Esophagus (tissue), 2 donors: Measurements from ENCODE around the gene ATP6V1C2. TPM values are rescaled to one million over a fixed set of nuclear protein-coding genes. Genes with fewer than 3 reads are reported as not detected.

Experiments
- H3K27ac ChIP-seq, 2 donors: one replicate each; pipeline ENCODE4 v1.5.1; 2013; ENCODE audit warnings: low read depth in 2 of 2, mild to moderate bottlenecking in 2 of 2, inconsistent platforms in 1 of 2, low read length in 1 of 2, moderate library complexity in 1 of 2
- H3K27me3 ChIP-seq, 2 donors: one replicate each; pipeline ENCODE4 v1.6.1; 2013; ENCODE audit warnings: low read length in 2 of 2, control low read depth in 1 of 2, mild to moderate bottlenecking in 1 of 2; ENCODE audit not compliant: insufficient read depth in 2 of 2, control insufficient read depth in 1 of 2
- H3K36me3 ChIP-seq, 2 donors: one replicate each; pipeline ENCODE4 v1.6.1; 2013; ENCODE audit warnings: low read length in 1 of 2; ENCODE audit not compliant: control insufficient read depth in 2 of 2, insufficient read depth in 2 of 2
- H3K4me1 ChIP-seq, 2 donors: one replicate each; pipeline ENCODE4 v1.6.1; 2013; ENCODE audit warnings: low read length in 1 of 2; ENCODE audit not compliant: control insufficient read depth in 2 of 2, insufficient read depth in 2 of 2
- H3K4me3 ChIP-seq, 2 donors: one replicate each; pipeline ENCODE4 v1.5.1; 2013; ENCODE audit warnings: low read length in 2 of 2, mild to moderate bottlenecking in 2 of 2, low read depth in 1 of 2, moderate library complexity in 1 of 2
- H3K9me3 ChIP-seq, 2 donors: one replicate each; pipeline ENCODE4 v1.6.1; 2013; ENCODE audit warnings: mild to moderate bottlenecking in 2 of 2, low read depth in 1 of 2, low read length in 1 of 2, moderate library complexity in 1 of 2; ENCODE audit not compliant: control insufficient read depth in 2 of 2, insufficient read depth in 1 of 2
- WGBS, 2 donors: extraction: QIAGEN DNeasy Blood & Tissue Kit; methylation state at CpG; one replicate each; pipeline ENCODE4 v1.1.7; 2013; 5-methylcytosine and 5-hydroxymethylcytosine counted together
- polyA plus RNA-seq, 2 donors: library from polyadenylated mRNA; stranded (reverse); fragments of 200-250 nt; gene quantifications; one replicate each; pipeline ENCODE4 v1.2.3, GENCODE V29; 2013
- donor health status: healthy with polysubstance abuse.
- donor health status: Bipolar disorder and iron deficiency.

The ATP6V1C2 gene
- polyA plus RNA-seq, 2 donors = 16.8 to 55.0 TPM

DNA sequence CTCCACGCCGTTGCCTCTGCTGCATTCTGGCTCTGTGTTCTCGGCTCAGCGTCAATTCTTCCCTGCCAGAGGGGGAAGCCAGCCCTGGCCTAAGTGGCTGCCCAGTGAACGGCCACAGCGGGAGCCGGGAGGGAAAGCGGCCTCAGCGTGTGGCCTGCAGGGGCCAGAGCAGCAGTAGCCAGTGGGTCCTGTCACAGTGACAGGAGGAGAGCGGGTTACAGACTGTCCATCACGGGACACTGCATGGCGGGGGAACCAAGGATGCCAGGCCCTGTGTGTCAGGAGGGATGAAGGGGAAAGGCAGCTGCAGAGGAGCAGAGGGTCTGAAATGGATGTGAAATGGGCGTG is 51.4 kb downstream of the ATP6V1C2 start:
- 84 to 87% methylated on average over 13 of the region's 13 CpGs for WGBS, 2 donors

DNA sequence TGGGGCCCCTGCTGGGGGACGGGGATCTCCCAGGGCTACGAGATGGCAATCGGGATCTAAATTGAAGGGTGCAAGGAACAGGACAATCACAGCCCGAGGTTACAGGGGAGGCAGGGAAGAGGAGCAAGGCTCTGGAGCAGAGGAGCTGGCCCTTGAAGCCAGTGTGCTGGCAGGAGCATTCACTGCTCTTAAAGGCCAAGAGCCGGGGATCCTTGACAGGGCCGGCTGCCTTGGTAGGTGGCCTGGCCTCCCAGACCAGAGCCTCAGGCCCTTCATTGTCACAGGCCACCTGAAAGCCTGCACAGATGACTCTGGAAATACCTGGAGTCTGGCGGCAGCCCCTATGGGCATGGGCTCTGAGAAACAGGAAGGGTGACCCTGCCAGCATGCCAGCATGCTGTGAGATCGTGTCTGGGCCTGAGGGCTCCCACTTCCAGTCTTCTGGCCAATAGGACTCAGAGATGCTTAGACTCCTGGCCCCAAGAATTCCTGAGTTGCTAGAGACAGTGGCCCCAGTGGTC is 52.5 kb downstream of the ATP6V1C2 start:
- H3K9me3 ChIP-seq = no peaks in the 10 kb centered on the region
- WGBS, 2 donors = 52 to 59% methylated on average over 8 of the region's 8 CpGs
- H3K27me3 ChIP-seq = no peaks in the 10 kb centered on the region
- no peak overlapping the region for H3K27ac ChIP-seq
- peaks cover 0 to 14% of the 10 kb centered on the region in 2 donors for H3K4me1 ChIP-seq
- H3K36me3 ChIP-seq = peaks cover 0 to 8% of the 10 kb centered on the region in 2 donors
- H3K4me3 ChIP-seq = no peak overlapping the region

More for the DNA sequence above, 51.4 kb downstream of the ATP6V1C2 start:
- Histone ChIP-seq H3K9me3 (no peaks in the 10 kb centered on the region), H3K36me3 (no peaks in the 10 kb centered on the region), H3K27me3 (no peaks in the 10 kb centered on the region), H3K27ac (no peak overlapping the region), H3K4me1 (peaks cover 0 to 16% of the 10 kb centered on the region in 2 donors), H3K4me3 (no peak overlapping the region)

DNA sequence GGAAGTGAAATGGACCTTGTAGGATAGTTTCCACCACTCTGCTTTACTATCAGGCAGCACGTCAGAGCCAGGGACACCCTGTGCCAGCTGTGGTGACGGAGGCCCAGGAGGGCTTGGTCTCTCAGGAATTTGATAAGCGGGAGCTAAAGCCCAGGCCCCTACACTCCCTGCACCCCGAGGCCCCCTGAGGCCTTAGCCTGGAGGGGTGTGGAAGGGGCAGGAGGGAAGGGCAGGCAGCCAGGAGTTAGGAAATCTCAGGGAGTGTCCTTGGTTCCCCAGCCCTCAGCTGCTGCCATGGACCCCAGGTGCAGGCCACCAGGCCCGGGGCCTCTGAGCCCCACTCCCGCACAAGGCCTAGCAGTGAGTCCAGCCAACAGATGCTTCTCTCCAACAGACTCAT is 53.0 kb downstream of the ATP6V1C2 start:
- H3K9me3 ChIP-seq = no peaks in the 10 kb centered on the region
- H3K4me1 ChIP-seq = peaks cover 0 to 14% of the 10 kb centered on the region in 2 donors
- peaks cover 0 to 8% of the 10 kb centered on the region in 2 donors for H3K36me3 ChIP-seq
- 34 to 42% methylated on average over 6 of the region's 6 CpGs for WGBS, 2 donors
- no peak overlapping the region for H3K4me3 ChIP-seq
- no peak overlapping the region for H3K27ac ChIP-seq
- H3K27me3 ChIP-seq = no peaks in the 10 kb centered on the region

DNA sequence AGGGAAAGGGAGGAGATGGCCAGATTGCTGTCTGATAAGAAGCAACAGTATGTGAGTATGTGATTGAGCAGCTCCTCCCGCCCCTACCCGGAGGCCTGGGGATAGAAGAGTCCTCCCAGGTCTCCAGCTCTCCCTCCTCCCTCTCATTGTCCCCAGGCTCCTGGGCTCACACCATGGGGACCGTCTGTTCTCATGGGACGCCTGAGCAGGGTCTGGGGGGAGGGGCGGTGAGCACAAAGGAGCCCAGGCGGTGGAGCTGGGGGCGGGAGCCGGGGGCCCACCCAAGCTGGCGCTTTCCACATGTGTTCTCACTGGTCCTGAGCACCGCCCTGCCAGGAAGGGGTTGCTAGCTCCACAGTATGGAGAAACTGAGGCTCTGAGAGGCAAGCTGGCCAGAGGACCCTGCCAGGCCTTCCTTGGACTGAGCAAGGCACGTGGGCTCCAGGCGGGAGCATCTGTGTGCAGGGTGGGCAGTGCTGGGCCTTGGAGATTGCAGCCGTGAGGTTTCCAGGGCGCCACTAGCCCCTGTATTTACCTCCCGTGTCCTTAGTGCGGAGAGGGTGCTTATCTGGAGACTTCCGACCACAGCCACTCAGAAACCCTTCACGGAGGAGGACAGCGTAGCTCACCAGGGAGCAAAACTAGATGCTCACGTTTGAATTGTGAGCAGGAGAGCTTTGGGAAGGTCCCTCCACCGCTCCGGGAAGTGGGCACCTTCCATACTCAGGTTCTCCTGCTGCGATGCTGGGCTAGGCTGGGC is 53.8 kb downstream of the ATP6V1C2 start:
- no peak overlapping the region for H3K4me3 ChIP-seq
- H3K36me3 ChIP-seq = peaks cover 5 to 12% of the 10 kb centered on the region in 2 donors
- H3K27me3 ChIP-seq = no peaks in the 10 kb centered on the region
- H3K27ac ChIP-seq = no peak overlapping the region
- peaks cover 0 to 14% of the 10 kb centered on the region in 2 donors for H3K4me1 ChIP-seq
- WGBS, 2 donors = 78 to 82% methylated on average over 23 of the region's 23 CpGs
- no peaks in the 10 kb centered on the region for H3K9me3 ChIP-seq

DNA sequence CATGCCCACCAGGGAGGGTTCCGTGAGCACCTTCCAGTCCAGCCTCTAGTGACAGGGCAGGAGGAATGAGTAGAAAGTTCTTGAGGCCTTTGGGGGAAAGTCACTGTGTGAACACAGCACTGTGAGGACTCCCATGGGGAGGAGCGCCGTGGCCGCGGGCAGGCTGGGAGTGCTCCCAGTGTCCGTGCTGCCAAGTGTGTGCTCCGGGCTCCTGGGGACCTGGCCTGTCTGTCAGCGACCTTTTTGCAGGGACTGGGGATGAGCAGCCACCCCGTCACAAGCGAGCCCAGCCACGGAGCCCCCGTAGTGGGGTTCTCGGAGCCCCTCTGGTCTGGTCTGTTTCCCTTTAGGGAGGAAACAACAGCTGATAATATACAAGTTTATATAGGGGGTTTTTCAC is 54.4 kb downstream of the ATP6V1C2 start:
- WGBS, 2 donors = 89% methylated on average over 13 of the region's 13 CpGs

DNA sequence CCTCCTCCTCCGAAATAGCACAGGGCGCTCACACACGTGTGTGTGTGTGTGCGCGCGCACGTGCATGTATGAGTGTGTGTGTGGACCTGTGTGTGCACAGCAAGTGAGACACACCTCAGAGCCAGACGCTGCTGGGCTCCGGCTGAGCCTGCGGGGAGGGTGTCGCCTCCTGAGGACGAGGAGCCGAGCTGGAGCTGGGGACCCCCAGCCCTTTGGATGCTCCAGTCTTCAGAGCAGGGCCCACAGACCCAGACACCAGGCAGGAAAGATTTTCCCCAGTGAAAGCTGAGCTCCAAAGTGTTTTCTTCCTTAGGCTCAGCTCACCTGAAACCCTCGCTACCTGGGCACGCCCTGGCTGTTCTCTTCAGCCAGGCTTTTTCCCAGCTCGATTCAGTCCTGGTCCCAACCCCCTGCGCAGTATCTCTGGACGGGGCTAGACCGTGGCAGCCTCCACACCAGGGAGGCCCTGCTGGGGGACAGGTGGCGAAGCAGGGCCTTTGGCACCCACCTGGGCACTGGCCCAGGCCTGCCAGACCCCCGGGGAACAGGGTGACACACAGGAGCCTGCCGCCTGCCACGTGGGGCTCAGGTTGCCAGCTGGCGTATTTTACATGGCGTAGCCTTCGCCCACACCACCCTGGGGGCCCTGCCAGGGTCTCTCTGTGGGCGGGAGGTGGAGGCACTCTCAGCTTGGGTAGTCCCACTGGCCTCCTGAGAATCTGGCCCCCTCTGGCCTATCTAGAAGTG is 55.0 kb downstream of the ATP6V1C2 start:
- 62 to 76% methylated on average over 27 of the region's 27 CpGs for WGBS, 2 donors
- Histone ChIP-seq H3K4me3 (no peak overlapping the region), H3K36me3 (peaks cover 7 to 19% of the 10 kb centered on the region in 2 donors)

More for the DNA sequence above, 54.4 kb downstream of the ATP6V1C2 start:
- H3K9me3 ChIP-seq = no peaks in the 10 kb centered on the region
- H3K27me3 ChIP-seq = no peaks in the 10 kb centered on the region
- peaks cover 7 to 15% of the 10 kb centered on the region in 2 donors for H3K36me3 ChIP-seq
- H3K27ac ChIP-seq = no peak overlapping the region
- no peak overlapping the region for H3K4me3 ChIP-seq
- H3K4me1 ChIP-seq = peaks cover 0 to 14% of the 10 kb centered on the region in 2 donors

DNA sequence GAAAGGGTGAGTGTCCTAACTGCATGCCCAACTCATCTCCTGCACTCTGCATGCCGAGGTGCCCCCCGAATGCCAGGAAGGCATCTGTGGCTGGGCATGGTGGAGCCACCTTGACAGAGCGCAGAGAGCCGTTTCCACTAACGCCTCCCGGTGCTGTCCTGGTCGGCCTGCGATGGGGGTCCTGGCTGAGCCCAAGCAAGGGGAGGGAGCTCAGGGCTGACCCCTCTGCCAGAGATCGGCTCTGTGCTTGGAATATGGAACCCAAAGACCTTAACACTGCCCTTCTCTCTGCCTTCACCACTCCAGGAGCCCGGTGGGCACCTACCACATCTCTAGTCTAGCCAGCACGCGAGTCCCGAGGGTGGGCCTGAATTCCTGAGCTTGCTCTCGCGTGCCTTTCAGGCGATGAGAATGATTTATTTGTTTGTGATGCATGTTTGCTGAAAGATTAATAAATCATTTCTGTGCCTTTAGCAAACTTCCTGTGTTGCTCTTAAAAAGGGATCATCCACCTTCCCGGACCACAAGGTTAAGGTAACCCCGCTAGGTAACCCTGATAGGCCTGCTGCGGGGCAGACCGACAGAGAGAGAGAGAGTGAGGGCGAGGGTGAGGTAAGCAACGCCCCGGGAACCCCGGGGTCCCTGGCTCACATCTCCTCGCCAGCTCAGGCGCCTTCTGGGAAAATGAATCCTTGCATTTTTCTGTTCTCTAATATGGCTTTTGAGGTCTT is 55.8 kb downstream of the ATP6V1C2 start:
- Histone ChIP-seq H3K4me1 (peaks cover 0 to 14% of the 10 kb centered on the region in 2 donors), H3K4me3 (no peak overlapping the region), H3K27me3 (no peaks in the 10 kb centered on the region), H3K36me3 (peaks cover 7 to 25% of the 10 kb centered on the region in 2 donors), H3K27ac (no peak overlapping the region), H3K9me3 (no peaks in the 10 kb centered on the region)
- 74 to 78% methylated on average over 26 of the region's 26 CpGs for WGBS, 2 donors

More for the DNA sequence above, 55.0 kb downstream of the ATP6V1C2 start:
- peaks cover 0 to 14% of the 10 kb centered on the region in 2 donors for H3K4me1 ChIP-seq
- H3K27me3 ChIP-seq = no peaks in the 10 kb centered on the region
- no peaks in the 10 kb centered on the region for H3K9me3 ChIP-seq
- H3K27ac ChIP-seq = no peak overlapping the region

DNA sequence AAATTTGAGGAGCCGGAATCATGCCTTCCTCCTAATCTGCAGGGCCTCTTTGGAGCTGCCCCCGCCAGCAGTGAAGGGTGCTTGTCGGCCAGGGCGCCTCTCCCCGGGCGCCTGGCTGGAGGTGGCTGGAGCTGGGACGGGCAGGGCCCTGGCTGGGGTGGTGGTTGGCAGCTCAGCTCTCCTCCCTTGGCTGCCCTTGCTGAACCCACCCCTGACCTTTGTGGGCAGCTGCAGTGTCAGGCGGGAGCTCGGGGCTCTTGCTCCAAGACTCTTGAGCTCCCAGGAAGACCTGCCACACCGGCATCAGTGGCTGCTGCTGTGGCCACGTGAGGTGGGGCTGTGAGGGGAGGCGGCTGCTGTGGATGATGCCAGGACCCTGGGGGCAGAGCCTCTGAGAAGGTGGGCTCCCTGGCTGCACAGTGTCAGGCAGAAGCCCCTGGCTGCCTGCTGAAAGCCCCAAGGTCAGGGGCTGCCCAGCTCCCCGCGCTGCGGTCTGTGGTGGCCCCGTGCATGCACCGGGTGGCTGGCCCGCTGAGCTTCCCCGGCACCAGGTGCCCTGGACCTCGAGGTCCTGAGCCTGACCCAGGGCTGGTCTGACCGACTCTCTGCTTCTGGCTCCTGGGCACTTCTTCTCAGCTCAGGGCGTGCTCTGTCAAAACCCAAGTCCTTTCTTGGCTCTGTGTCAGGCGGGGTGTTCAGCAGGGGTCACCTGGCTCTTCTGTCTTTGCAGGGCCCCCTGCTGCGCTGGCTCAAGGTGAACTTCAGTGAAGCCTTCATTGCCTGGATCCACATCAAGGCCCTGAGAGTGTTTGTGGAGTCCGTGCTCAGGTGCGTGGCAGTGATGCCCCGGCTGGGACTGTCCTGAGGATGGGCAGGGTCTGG is 56.7 kb downstream of the ATP6V1C2 start:
- Histone ChIP-seq H3K4me3 (no peak overlapping the region), H3K27me3 (no peaks in the 10 kb centered on the region), H3K36me3 (peaks cover 7 to 29% of the 10 kb centered on the region in 2 donors), H3K4me1 (peaks cover 0 to 14% of the 10 kb centered on the region in 2 donors), H3K9me3 (no peaks in the 10 kb centered on the region), H3K27ac (no peak overlapping the region)
- WGBS, 2 donors = 85 to 86% methylated on average over 27 of the region's 27 CpGs
